Ovary (tissue), 3 donors: ENCODE results near the gene LYZ.

ENCODE experiments used
- EP300 ChIP-seq: sonication (generic); formaldehyde crosslinking; IDR thresholded peaks from one replicate; pipeline ENCODE4 v1.6.1; 2017; ENCODE audit warnings: antibody characterized with exemption
- POLR2A ChIP-seq: fragments of 450-650 bp; IDR thresholded peaks from one replicate; pipeline ENCODE4 v1.6.1; 2017; ENCODE audit warnings: antibody characterized with exemption, mild to moderate bottlenecking, moderate library complexity
- TF ChIP-seq, protein P1 (sequence below), 3 donors: fragments of 450-650 bp in 2 of 3; fragments of 200-600 bp in 1 of 3; IDR thresholded peaks; one replicate each; pipeline versions ENCODE4 v1.5.1 to v1.8.0; 2016 to 2022; ENCODE audit warnings: antibody characterized with exemption in 3 of 3, mild to moderate bottlenecking in 1 of 3
- donor health status: DM: no; HTN: no; CAD: no.

DNA sequence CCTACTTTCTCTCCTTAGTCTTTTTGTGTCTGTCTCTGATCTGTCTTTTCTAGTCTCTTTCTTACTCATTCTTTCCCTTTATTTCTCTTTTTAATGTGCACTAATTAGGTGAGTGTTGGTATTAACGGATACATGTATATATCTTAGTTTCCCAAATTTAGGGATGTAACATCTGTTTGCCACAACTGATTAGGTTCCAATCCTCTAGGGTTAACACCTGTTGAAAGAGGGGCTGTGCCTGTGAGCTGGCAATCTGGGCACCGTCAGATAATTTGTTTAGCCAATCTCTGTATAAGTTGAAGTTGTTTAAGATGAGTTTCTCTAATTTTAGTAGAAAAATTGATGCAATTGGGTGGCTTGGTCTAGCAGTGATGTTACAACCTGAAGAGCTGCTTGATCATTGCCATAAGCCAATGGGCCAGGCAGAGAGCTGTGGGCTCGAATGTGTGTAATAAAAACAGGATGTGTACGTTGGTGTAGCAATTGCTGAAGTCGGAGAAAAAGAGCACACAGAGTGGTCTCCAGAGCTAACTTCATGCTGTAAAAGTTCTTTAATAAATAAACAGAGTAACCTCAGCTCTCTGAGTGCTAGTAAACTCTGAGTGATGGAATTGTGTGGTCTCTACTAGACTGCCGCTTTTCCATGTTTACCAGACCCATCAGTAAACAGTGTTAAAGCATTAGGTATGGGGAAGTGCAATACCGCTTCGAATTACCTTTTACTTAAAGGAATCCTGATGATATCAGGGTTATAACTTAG lies 18.3 kb upstream of the LYZ start:
- TF ChIP-seq, protein P1, sequence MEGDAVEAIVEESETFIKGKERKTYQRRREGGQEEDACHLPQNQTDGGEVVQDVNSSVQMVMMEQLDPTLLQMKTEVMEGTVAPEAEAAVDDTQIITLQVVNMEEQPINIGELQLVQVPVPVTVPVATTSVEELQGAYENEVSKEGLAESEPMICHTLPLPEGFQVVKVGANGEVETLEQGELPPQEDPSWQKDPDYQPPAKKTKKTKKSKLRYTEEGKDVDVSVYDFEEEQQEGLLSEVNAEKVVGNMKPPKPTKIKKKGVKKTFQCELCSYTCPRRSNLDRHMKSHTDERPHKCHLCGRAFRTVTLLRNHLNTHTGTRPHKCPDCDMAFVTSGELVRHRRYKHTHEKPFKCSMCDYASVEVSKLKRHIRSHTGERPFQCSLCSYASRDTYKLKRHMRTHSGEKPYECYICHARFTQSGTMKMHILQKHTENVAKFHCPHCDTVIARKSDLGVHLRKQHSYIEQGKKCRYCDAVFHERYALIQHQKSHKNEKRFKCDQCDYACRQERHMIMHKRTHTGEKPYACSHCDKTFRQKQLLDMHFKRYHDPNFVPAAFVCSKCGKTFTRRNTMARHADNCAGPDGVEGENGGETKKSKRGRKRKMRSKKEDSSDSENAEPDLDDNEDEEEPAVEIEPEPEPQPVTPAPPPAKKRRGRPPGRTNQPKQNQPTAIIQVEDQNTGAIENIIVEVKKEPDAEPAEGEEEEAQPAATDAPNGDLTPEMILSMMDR (IDR thresholded peaks at IDR 0.05) = no peak
- TF ChIP-seq POLR2A = no peak
- TF ChIP-seq EP300 = no peak
